ENCODE measurements around the gene NYNRIN. TPM values are rescaled to one million over a fixed set of nuclear protein-coding genes. Genes with fewer than 3 reads are reported as not detected.
A peak's percentile ranks its signal among the peaks of the same experiment; 100 is the strongest.

The NYNRIN gene
- total RNA-seq, 2 experiments from 2014 or later: 0.02 TPM; not detected in 1

- Mint-ChIP-seq H3K27me3 (ENCODE audit: low read depth) (no peaks in the 10 kb centered on the region), H3K4me3 (no peak overlapping the region), H3K9me3 (peaks cover 7% of the 10 kb centered on the region), H3K27ac (no peak overlapping the region), H3K36me3 (ENCODE audit: low read depth) (no peaks in the 10 kb centered on the region), H3K4me1 (ENCODE audit: low read depth) (peaks cover 36% of the 10 kb centered on the region)
- intact Hi-C loops (cut with micrococcal nuclease): no loop called here
- no peak for DNase-seq
- CTCF ChIA-PET: interaction anchor here (1.0 kb wide), 1 partner anchor 249 kb away, joined by 3 read pairs; no protein-coding TSS in a partner anchor
These were observed 62.5 kb downstream of the NYNRIN start for GRCh38 chr14:24461336-24461735.

GRCh38 chr14:24463017-24463883 is 64.4 kb downstream of the NYNRIN start:
- Mint-ChIP-seq H3K9me3 (no peaks in the 10 kb centered on the region), H3K36me3 (ENCODE audit: low read depth) (no peaks in the 10 kb centered on the region), H3K4me1 (ENCODE audit: low read depth) (peaks cover 35% of the 10 kb centered on the region), H3K27ac (peak overlapping the region; percentile 67), H3K4me3 (no peak overlapping the region), H3K27me3 (ENCODE audit: low read depth) (no peaks in the 10 kb centered on the region)
- CTCF ChIA-PET: interaction anchor here (0.6 kb wide), 1 partner anchor 247 kb away, joined by 3 read pairs; the partner anchor contains the start of gene MDP1
- intact Hi-C loops (cut with micrococcal nuclease): loop anchor here (1.0 kb wide), 1 partner anchor 210 kb away; no protein-coding TSS in a partner anchor
- DNase-seq: no peak

GRCh38 chr14:24463884-24464785 is 65.3 kb downstream of the NYNRIN start:
- CTCF ChIA-PET: interaction anchor here (0.7 to 1.9 kb wide), 2 partner anchors 105 to 131 kb away, joined by 3 to 7 read pairs; no protein-coding TSS in a partner anchor
- no peaks in the 10 kb centered on the region for H3K36me3 Mint-ChIP-seq (ENCODE audit: low read depth)
- H3K4me3 Mint-ChIP-seq: no peak overlapping the region
- peaks cover 39% of the 10 kb centered on the region for H3K4me1 Mint-ChIP-seq (ENCODE audit: low read depth)
- no peaks in the 10 kb centered on the region for H3K27me3 Mint-ChIP-seq (ENCODE audit: low read depth)
- DNase-seq: no peak
- H3K9me3 Mint-ChIP-seq: no peaks in the 10 kb centered on the region
- intact Hi-C loops (cut with micrococcal nuclease): loop anchor here (1.0 kb wide), 2 partner anchors 22 to 209 kb away; partner anchors contain the start of gene SDR39U1
- peak overlapping the region; percentile 71 for H3K27ac Mint-ChIP-seq

- H3K4me3 Mint-ChIP-seq: no peak overlapping the region
- peaks cover 39% of the 10 kb centered on the region for H3K4me1 Mint-ChIP-seq (ENCODE audit: low read depth)
- intact Hi-C loops (cut with micrococcal nuclease): no loop called here
- peaks cover under 1% of the 10 kb centered on the region for H3K9me3 Mint-ChIP-seq
- peak overlapping the region; percentile 16 for H3K27ac Mint-ChIP-seq
- H3K36me3 Mint-ChIP-seq (ENCODE audit: low read depth): no peaks in the 10 kb centered on the region
- no peaks in the 10 kb centered on the region for H3K27me3 Mint-ChIP-seq (ENCODE audit: low read depth)
- peak; percentile 53 for DNase-seq
- CTCF ChIA-PET: interaction anchor here (0.6 to 1.9 kb wide), 3 partner anchors 17 to 374 kb away, joined by 3 to 8 read pairs (median 7); no protein-coding TSS in a partner anchor
These were observed 66.6 kb downstream of the NYNRIN start for GRCh38 chr14:24465368-24465767.

- DNase-seq: no peak
- Mint-ChIP-seq H3K4me1 (ENCODE audit: low read depth) (peaks cover 39% of the 10 kb centered on the region), H3K9me3 (peaks cover 3% of the 10 kb centered on the region), H3K4me3 (no peak overlapping the region), H3K27ac (no peak overlapping the region), H3K36me3 (ENCODE audit: low read depth) (no peaks in the 10 kb centered on the region), H3K27me3 (ENCODE audit: low read depth) (no peaks in the 10 kb centered on the region)
- intact Hi-C loops (cut with micrococcal nuclease): no loop called here
- CTCF ChIA-PET: interaction anchor here (0.8 to 1.9 kb wide), 2 partner anchors 17 to 132 kb away, joined by 3 to 7 read pairs; no protein-coding TSS in a partner anchor
These were observed 67.0 kb downstream of the NYNRIN start for GRCh38 chr14:24465805-24466204.

Other genes with a start within 250 kb of the NYNRIN start
- gene IRF9, start 237.7 kb upstream of the NYNRIN start, total RNA-seq: 100 to 1,000 TPM; 202 to 212 TPM
- 10 to 100 TPM; 19.3 to 22.3 TPM for gene REC8, start 226.9 kb upstream of the NYNRIN start, total RNA-seq
- 10 to 100 TPM; 64.2 to 74.5 TPM for gene IPO4, start 210.2 kb upstream of the NYNRIN start, total RNA-seq
- 10 to 100 TPM; 14.7 to 15.1 TPM for gene TM9SF1, start 203.6 kb upstream of the NYNRIN start, total RNA-seq
- not detected for gene TSSK4, start 193.3 kb upstream of the NYNRIN start, total RNA-seq
- 10 to 100 TPM; 65.2 to 66.5 TPM for gene CHMP4A, start 185.5 kb upstream of the NYNRIN start, total RNA-seq
- 10 to 100 TPM; 10.2 to 13.6 TPM for gene MDP1, start 182.9 kb upstream of the NYNRIN start, total RNA-seq
- 100 to 1,000 TPM; 172 to 196 TPM for gene NEDD8, start 166.6 kb upstream of the NYNRIN start, total RNA-seq
- gene GMPR2, start 166.1 kb upstream of the NYNRIN start, total RNA-seq: 10 to 100 TPM; 60.5 to 63.7 TPM
- gene TINF2, start 156.4 kb upstream of the NYNRIN start, total RNA-seq: 100 to 1,000 TPM; 117 to 128 TPM
- gene TGM1, start 135.8 kb upstream of the NYNRIN start, total RNA-seq: 10 to 100 TPM; 13.5 to 13.8 TPM
- gene RABGGTA, start 127.4 kb upstream of the NYNRIN start, total RNA-seq: 10 to 100 TPM; 74.9 to 76.2 TPM
- gene DHRS1, start 99.2 kb upstream of the NYNRIN start, total RNA-seq: 10 to 100 TPM; 11.8 to 13.8 TPM
- 10 to 100 TPM; 24.8 to 26.4 TPM for gene NOP9, start 99.2 kb upstream of the NYNRIN start, total RNA-seq
- gene CIDEB, start 91.0 kb upstream of the NYNRIN start, total RNA-seq: 10 to 100 TPM; 10.9 to 15.1 TPM
- 10 to 100 TPM; 12.2 to 12.8 TPM for gene LTB4R2, start 88.9 kb upstream of the NYNRIN start, total RNA-seq
- gene LTB4R, start 87.5 kb upstream of the NYNRIN start, total RNA-seq: 10 to 100 TPM; 10.6 to 11.4 TPM
- gene ADCY4, start 63.9 kb upstream of the NYNRIN start, total RNA-seq: 1 to 10 TPM; 1.6 to 2.4 TPM
- gene RIPK3, start 59.0 kb upstream of the NYNRIN start, total RNA-seq: 1 to 10 TPM; 5.9 to 7.6 TPM
- gene NFATC4, start 30.8 kb upstream of the NYNRIN start, total RNA-seq: under 1 TPM in 1 of 2 experiments, not detected in 1; 0.15 TPM
- 1 to 10 TPM; 7.7 to 8.6 TPM for gene CBLN3, start 30.7 kb downstream of the NYNRIN start, total RNA-seq
- gene KHNYN, start 31.0 kb downstream of the NYNRIN start, total RNA-seq: 10 to 100 TPM; 59.8 to 62.5 TPM
- 10 to 100 TPM; 70.5 to 72.4 TPM for gene SDR39U1, start 43.8 kb downstream of the NYNRIN start, total RNA-seq
- 1 to 10 TPM; 1.2 to 2.1 TPM for gene CMA1, start 109.3 kb downstream of the NYNRIN start, total RNA-seq
- under 1 TPM; 0.31 to 0.35 TPM for gene CTSG, start 177.2 kb downstream of the NYNRIN start, total RNA-seq
- gene GZMH, start 210.7 kb downstream of the NYNRIN start, total RNA-seq: 10 to 100 TPM; 81.3 to 86.1 TPM
- gene GZMB, start 235.2 kb downstream of the NYNRIN start, total RNA-seq: 100 to 1,000 TPM; 811 to 864 TPM